ENCODE measurements around the gene PGLYRP3. TPM values are rescaled to one million over a fixed set of nuclear protein-coding genes. Genes with fewer than 3 reads are reported as not detected.

Gene PGLYRP3
- total RNA-seq, 2 experiments from 2014 or later = not detected

GRCh38 chr1:153291514-153291913, 21.2 kb downstream of the PGLYRP3 start:
- Mint-ChIP-seq H3K27ac (no peak overlapping the region), H3K36me3 (ENCODE audit: low read depth) (no peaks in the 10 kb centered on the region), H3K27me3 (peaks cover 14% of the 10 kb centered on the region), H3K4me1 (ENCODE audit: low read depth) (peaks cover 34% of the 10 kb centered on the region), H3K9me3 (no peaks in the 10 kb centered on the region), H3K4me3 (no peak overlapping the region)
- ChIA-PET CTCF (no interaction called here), POLR2A (no interaction called here)
- Histone ChIP-seq H3K4me3 (ENCODE audit: low read length) (no peak overlapping the region), H3K27ac (ENCODE audit: low read depth in 1 of 2, low read length in 2 of 2) (no peak overlapping the region), H3K27me3 (ENCODE audit: control insufficient read depth in 1 of 2, insufficient read depth in 2 of 2, low read length in 2 of 2) (peaks cover 0 to 2% of the 10 kb centered on the region in 2 experiments), H3K36me3 (ENCODE audit: insufficient read depth, low read length) (no peaks in the 10 kb centered on the region), H3K4me1 (ENCODE audit: insufficient read depth, low read length) (peaks cover 23% of the 10 kb centered on the region), H3K9me3 (ENCODE audit: control insufficient read depth in 1 of 2, insufficient read depth in 1 of 2, low read length in 2 of 2) (peaks cover 0 to 4% of the 10 kb centered on the region in 2 experiments)
- intact Hi-C loops (cut with DNase I, micrococcal nuclease) = no loop called here
- no peak for ATAC-seq (ENCODE audit: poor library complexity)
- no peak for TF ChIP-seq CTCF (IDR thresholded peaks at IDR 0.05)
- no peak for DNase-seq

- intact Hi-C loops (cut with DNase I, micrococcal nuclease) = no loop called here
- CTCF ChIA-PET = interaction anchor here (1.0 kb wide), 1 partner anchor 8 kb away, joined by 3 read pairs; no protein-coding TSS in a partner anchor
- Mint-ChIP-seq H3K27ac (no peak overlapping the region), H3K9me3 (no peaks in the 10 kb centered on the region), H3K4me1 (ENCODE audit: low read depth) (peaks cover 21% of the 10 kb centered on the region), H3K36me3 (ENCODE audit: low read depth) (no peaks in the 10 kb centered on the region), H3K27me3 (peaks cover 18% of the 10 kb centered on the region), H3K4me3 (no peak overlapping the region)
- H3K36me3 ChIP-seq (ENCODE audit: insufficient read depth, low read length) = no peaks in the 10 kb centered on the region
- H3K27ac ChIP-seq (ENCODE audit: low read depth in 1 of 2, low read length in 2 of 2) = no peak overlapping the region
- H3K9me3 ChIP-seq (ENCODE audit: control insufficient read depth in 1 of 2, insufficient read depth in 1 of 2, low read length in 2 of 2) = peaks cover 0 to 4% of the 10 kb centered on the region in 2 experiments
- ATAC-seq (ENCODE audit: poor library complexity) = no peak
- POLR2A ChIA-PET = no interaction called here
- DNase-seq = peak in 4 of 14 experiments; percentile 5 to 27 (median 15)
- H3K27me3 ChIP-seq (ENCODE audit: control insufficient read depth in 1 of 2, insufficient read depth in 2 of 2, low read length in 2 of 2) = peaks cover 0 to 2% of the 10 kb centered on the region in 2 experiments
- no peak overlapping the region for H3K4me3 ChIP-seq (ENCODE audit: low read length)
- H3K4me1 ChIP-seq (ENCODE audit: insufficient read depth, low read length) = peaks cover 13% of the 10 kb centered on the region
- peak; percentile 40 for TF ChIP-seq CTCF (IDR thresholded peaks at IDR 0.05)
Measured at GRCh38 chr1:153288634-153289275, 24.0 kb downstream of the PGLYRP3 start.

- no peaks in the 10 kb centered on the region for H3K36me3 Mint-ChIP-seq (ENCODE audit: low read depth)
- ATAC-seq (ENCODE audit: poor library complexity) = peak; percentile 72
- POLR2A ChIA-PET = no interaction called here
Measured at GRCh38 chr1:153277852-153278251, 34.9 kb downstream of the PGLYRP3 start.

More at GRCh38 chr1:153277852-153278251, 34.9 kb downstream of the PGLYRP3 start:
- Histone ChIP-seq H3K9me3 (ENCODE audit: control insufficient read depth in 1 of 2, insufficient read depth in 1 of 2, low read length in 2 of 2) (no peaks in the 10 kb centered on the region), H3K4me1 (ENCODE audit: insufficient read depth, low read length) (no peaks in the 10 kb centered on the region), H3K27me3 (ENCODE audit: control insufficient read depth in 1 of 2, insufficient read depth in 2 of 2, low read length in 2 of 2) (peaks cover 4 to 15% of the 10 kb centered on the region in 2 experiments), H3K36me3 (ENCODE audit: insufficient read depth, low read length) (no peaks in the 10 kb centered on the region), H3K4me3 (ENCODE audit: low read length) (no peak overlapping the region), H3K27ac (ENCODE audit: low read depth in 1 of 2, low read length in 2 of 2) (no peak overlapping the region)
- CTCF ChIA-PET = no interaction called here
- H3K9me3 Mint-ChIP-seq = no peaks in the 10 kb centered on the region
- intact Hi-C loops (cut with DNase I, micrococcal nuclease) = loop anchor here (2.0 to 5.0 kb wide), 2 partner anchors 409 to 626 kb away; no protein-coding TSS in a partner anchor
- peak; percentile 67 for TF ChIP-seq CTCF (IDR thresholded peaks at IDR 0.05)
- no peak overlapping the region for H3K4me3 Mint-ChIP-seq
- DNase-seq = peak in 10 of 14 experiments; percentile 12 to 64 (median 30)
- no peaks in the 10 kb centered on the region for H3K4me1 Mint-ChIP-seq (ENCODE audit: low read depth)
- no peak overlapping the region for H3K27ac Mint-ChIP-seq
- peaks cover 61% of the 10 kb centered on the region for H3K27me3 Mint-ChIP-seq

Measured in CD4-positive, alpha-beta T cell (primary cell).